RWPE2 (cell line): ENCODE measurements around the gene GLCE.

ENCODE experiments used
- ATAC-seq: fragments of 200-7000 bp; cut with Tn5 transposase; 3 replicates; pipeline ENCODE4 v1.9.1; 2021; ENCODE audit warnings: low read depth
- DNase-seq: peaks from one replicate; pipeline ENCODE4 v3.0.0-alpha.2; 2020; ENCODE audit warnings: low spot score
- H3K27ac ChIP-seq: fragments of 450-650 bp; 2 replicates; pipeline ENCODE4 v1.5.1; 2017; ENCODE audit warnings: mild to moderate bottlenecking; ENCODE audit not compliant: poor library complexity, severe bottlenecking
- H3K27me3 ChIP-seq: fragments of 250-450 bp; sonication (Bioruptor Pico); 2 replicates; pipeline ENCODE4 v1.5.1; 2021; ENCODE audit warnings: mild to moderate bottlenecking, moderate library complexity; ENCODE audit not compliant: insufficient read depth, poor library complexity, severe bottlenecking
- H3K36me3 ChIP-seq: fragments of 250-450 bp; sonication (Bioruptor Pico); 2 replicates; pipeline ENCODE4 v1.5.1; 2020; ENCODE audit warnings: low read depth, mild to moderate bottlenecking, moderate library complexity
- H3K4me1 ChIP-seq: fragments of 250-450 bp; sonication (Bioruptor Pico); 2 replicates; pipeline ENCODE4 v1.5.1; 2021; ENCODE audit warnings: mild to moderate bottlenecking, moderate library complexity; ENCODE audit not compliant: insufficient read depth, poor library complexity, severe bottlenecking
- H3K4me3 ChIP-seq: fragments of 250-450 bp; sonication (Bioruptor Pico); 2 replicates; pipeline ENCODE4 v1.5.1; 2021; ENCODE audit warnings: mild to moderate bottlenecking, moderate library complexity; ENCODE audit not compliant: severe bottlenecking
- H3K9me3 ChIP-seq: fragments of 250-450 bp; sonication (Bioruptor Pico); 2 replicates; pipeline ENCODE4 v1.5.1; 2021; ENCODE audit warnings: mild to moderate bottlenecking, moderate library complexity; ENCODE audit not compliant: severe bottlenecking
- TF ChIP-seq, protein P1 (sequence below): fragments of 450-650 bp; IDR thresholded peaks from one replicate; pipeline ENCODE4 v1.5.1; 2017; ENCODE audit warnings: mild to moderate bottlenecking, moderate library complexity; ENCODE audit not compliant: poor library complexity, severe bottlenecking

GLCE gene

DNA sequence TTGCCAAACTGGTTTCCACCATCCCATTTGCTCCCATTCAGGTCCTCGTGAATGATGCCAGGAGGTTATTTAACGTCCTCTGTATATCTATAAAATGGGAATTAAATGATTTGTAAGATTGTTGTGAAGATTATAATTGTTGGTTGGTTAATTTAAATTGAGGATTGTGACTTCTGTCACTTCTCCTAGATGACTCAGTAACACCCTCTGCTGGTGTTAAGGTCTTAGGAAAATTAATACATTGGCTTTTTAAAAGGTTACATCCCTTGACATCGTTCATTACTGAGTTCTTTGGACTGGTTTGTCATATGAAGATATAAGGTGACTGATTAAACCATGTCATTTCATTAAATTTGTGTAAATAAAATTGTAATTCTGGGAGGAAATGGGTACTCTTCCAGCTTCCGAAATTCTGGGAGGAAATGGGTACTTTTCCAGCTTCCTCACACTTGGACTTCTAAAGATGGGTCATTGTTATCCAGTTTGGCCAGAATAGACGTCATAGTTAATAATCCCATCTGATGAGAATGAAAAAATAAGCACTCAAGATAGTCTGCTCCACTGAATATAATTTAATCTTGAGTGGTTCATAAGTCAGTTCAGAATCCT, 105.0 kb downstream of the GLCE start:
- DNase-seq (no peak), ATAC-seq (no peak; the same call in 2 of the 3 replicates)
- H3K4me1 ChIP-seq: no peaks in the 10 kb centered on the region
- no peak overlapping the region for H3K4me3 ChIP-seq
- H3K27me3 ChIP-seq: no peaks in the 10 kb centered on the region
- no peak overlapping the region for H3K27ac ChIP-seq
- no peaks in the 10 kb centered on the region for H3K9me3 ChIP-seq
- TF ChIP-seq, protein P1, sequence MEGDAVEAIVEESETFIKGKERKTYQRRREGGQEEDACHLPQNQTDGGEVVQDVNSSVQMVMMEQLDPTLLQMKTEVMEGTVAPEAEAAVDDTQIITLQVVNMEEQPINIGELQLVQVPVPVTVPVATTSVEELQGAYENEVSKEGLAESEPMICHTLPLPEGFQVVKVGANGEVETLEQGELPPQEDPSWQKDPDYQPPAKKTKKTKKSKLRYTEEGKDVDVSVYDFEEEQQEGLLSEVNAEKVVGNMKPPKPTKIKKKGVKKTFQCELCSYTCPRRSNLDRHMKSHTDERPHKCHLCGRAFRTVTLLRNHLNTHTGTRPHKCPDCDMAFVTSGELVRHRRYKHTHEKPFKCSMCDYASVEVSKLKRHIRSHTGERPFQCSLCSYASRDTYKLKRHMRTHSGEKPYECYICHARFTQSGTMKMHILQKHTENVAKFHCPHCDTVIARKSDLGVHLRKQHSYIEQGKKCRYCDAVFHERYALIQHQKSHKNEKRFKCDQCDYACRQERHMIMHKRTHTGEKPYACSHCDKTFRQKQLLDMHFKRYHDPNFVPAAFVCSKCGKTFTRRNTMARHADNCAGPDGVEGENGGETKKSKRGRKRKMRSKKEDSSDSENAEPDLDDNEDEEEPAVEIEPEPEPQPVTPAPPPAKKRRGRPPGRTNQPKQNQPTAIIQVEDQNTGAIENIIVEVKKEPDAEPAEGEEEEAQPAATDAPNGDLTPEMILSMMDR: peak; percentile 96
- H3K36me3 ChIP-seq: peaks cover 5% of the 10 kb centered on the region; the same call in 1 of the 2 replicates

DNA sequence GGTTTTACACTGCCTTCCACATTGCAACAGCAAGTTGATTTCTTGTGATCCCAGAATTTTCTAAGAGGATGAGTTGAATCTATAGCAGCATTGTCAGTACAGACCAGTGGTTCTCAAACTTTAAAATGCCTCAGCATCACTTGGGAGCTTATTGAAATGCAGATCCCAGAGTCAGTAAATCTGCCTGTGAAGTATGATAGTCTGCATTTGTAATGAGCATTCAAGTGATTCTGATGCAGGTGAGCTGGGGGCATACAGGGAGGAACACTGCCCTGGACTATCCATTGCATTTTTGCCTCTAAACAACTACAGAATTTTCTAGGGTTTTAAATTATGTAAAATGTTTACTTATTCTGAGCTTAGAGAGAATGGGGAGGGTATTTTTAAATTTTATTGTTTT, 110.8 kb downstream of the GLCE start:
- Histone ChIP-seq H3K4me3 (no peak overlapping the region), H3K27me3 (no peaks in the 10 kb centered on the region), H3K36me3 (no peaks in the 10 kb centered on the region), H3K9me3 (no peaks in the 10 kb centered on the region), H3K4me1 (no peaks in the 10 kb centered on the region), H3K27ac (no peak overlapping the region)
- DNase-seq: no peak
- TF ChIP-seq, protein P1: no peak
- ATAC-seq: no peak

DNA sequence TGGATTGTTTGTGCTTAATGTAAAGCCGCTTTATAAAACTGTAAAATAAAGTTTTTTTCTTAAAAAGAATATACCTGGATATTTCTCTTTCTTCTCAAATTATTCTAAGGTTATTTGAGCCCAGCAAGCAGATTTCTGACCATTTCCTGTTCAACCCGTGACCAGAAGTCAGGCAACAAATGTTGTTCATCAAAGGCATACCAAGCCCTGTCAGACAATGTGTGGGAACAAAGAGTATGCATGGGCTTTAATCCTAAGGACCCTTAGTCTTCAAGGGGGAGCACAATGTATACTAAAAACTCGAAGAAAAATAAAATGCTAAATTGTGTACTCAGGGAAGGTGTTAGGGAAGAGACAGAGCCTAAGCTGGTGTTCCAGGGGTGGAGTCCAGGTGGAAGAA, 111.7 kb downstream of the GLCE start:
- TF ChIP-seq, protein P1: no peak
- ATAC-seq: no peak
- no peak for DNase-seq

DNA sequence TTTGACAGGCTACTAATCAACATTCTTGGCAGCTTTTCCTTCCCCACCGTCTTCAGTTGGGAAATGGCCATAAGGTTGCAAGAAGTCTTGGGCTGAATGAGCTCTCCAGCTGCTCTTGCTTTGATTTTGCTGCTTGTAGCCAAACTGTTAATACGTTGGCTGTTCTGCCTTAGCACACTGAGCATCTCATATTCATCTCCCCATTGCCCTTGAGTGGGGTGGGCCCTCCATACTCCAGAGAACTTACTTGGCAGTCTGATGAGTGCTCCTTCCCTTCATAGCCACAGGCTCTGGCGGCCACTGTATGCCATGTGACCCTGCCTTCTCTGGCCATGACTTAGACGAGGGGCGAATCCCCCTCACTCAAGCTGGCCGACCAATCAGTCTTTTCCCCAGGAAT, 112.5 kb downstream of the GLCE start:
- Histone ChIP-seq H3K9me3 (no peaks in the 10 kb centered on the region), H3K27me3 (no peaks in the 10 kb centered on the region), H3K27ac (no peak overlapping the region), H3K36me3 (no peaks in the 10 kb centered on the region), H3K4me1 (no peaks in the 10 kb centered on the region), H3K4me3 (no peak overlapping the region)
- TF ChIP-seq, protein P1: no peak
- DNase-seq (no peak), ATAC-seq (no peak)

More for the DNA sequence above, 111.7 kb downstream of the GLCE start:
- Histone ChIP-seq H3K27ac (no peak overlapping the region), H3K4me1 (no peaks in the 10 kb centered on the region), H3K36me3 (no peaks in the 10 kb centered on the region), H3K4me3 (no peak overlapping the region), H3K9me3 (no peaks in the 10 kb centered on the region), H3K27me3 (no peaks in the 10 kb centered on the region)

DNA sequence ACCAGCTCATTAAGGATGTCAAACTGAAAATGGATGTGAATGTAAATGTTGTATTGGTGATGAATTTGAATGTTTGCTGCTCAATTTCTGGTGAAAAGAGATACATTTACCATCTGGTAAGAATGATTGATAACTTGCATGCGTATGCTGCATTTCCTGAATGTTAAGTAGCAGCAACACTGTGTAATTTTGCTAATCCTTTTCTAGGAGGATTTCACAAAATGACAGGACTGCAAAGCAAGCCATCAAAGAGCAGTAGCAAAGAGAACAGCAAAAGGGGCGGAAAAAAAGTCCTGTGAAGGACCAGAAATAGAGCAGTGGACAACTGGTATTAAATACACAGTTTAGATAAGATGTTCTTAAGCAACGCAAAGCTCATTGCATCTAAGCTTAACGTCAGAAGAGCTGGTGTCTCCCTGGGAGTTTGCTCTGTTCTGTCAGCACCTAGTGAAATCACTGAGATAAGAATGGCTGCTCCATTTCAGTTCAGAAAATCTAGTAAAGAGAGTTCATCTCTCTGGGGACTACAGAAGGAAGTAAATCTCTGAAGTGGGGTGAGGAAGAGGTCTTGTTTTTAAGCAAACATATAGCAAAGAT, 114.7 kb downstream of the GLCE start:
- TF ChIP-seq, protein P1: no peak
- no peak overlapping the region for H3K4me3 ChIP-seq

More for the DNA sequence above, 114.7 kb downstream of the GLCE start:
- no peaks in the 10 kb centered on the region for H3K4me1 ChIP-seq
- DNase-seq: no peak
- no peaks in the 10 kb centered on the region for H3K27me3 ChIP-seq
- no peak for ATAC-seq
- no peaks in the 10 kb centered on the region for H3K9me3 ChIP-seq
- H3K27ac ChIP-seq: no peak overlapping the region
- no peaks in the 10 kb centered on the region for H3K36me3 ChIP-seq
